GM21576 (cell line): ENCODE measurements around the gene HMOX2.

ENCODE experiments used
- ATAC-seq: cut with Tn5 transposase; IDR thresholded peaks from one replicate; pipeline ENCODE4 v1.9.1; 2021; ENCODE audit warnings: mild to moderate bottlenecking, moderate library complexity; ENCODE audit not compliant: unreplicated experiment

HMOX2 gene

DNA sequence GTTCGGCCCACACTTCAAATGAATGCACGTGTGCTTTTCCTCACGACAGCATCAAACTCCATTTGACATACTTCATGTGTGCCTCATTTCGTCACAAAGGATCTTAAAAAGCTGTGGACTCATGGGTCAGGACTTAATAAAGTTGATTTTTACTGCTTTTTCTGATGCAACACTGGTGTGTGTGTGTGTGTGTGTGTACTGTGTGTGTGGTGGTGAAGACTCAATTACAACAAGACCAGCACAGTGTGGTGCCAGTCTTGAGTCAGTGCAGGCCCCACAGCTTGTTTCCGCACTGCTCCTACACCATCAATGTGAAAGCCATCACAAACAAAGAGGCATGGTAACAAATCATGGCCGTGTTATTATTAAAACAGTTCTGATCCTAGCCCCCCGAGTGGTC is 44.7 kb downstream of the HMOX2 start:
- ATAC-seq, result no peak

DNA sequence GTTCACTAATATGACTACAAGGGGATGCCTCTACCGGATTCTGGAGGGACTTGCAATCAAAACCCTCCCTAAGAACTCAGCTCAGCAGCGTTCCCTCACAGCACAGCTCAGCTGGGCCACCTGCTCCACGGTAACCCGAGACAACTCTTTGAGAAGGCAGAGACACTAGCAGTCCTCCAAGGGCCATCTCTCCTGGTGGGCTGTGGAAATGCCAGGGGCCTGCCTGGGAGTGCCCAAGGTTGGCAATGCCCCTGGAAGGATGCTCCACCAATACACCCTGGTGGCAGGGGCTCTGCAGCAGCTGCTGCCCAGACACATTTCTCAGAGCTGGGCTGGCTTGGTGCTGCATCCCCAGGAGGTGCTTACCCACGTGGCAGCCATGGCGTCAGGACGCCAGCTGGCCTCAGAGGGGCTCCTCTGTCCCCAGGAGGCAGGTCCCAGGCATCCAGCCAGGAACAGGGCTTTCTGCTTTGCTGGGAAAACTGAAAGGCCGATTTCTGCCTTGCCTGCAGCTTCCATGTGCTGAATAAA is 45.9 kb downstream of the HMOX2 start:
- ATAC-seq, result no peak

DNA sequence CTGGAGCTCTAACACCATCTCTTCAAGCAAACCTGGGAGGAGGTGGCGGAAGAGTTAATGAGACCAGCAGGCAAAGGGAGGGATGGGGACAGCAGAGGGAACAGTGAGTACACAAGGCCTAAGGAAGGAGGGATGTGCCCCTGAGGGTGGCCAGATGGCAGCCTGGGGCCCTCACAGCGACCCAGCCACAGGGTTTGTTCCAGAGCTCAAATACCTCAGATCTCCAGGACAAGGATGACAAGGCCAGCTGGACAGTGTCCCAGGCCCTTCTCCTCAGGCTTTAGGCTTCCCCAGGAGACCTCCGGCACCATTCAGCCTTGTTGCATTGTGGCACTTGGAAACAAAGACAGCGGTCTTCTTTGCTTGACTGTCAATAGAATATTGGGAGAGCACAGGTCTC is 47.5 kb downstream of the HMOX2 start:
- ATAC-seq, result no peak

DNA sequence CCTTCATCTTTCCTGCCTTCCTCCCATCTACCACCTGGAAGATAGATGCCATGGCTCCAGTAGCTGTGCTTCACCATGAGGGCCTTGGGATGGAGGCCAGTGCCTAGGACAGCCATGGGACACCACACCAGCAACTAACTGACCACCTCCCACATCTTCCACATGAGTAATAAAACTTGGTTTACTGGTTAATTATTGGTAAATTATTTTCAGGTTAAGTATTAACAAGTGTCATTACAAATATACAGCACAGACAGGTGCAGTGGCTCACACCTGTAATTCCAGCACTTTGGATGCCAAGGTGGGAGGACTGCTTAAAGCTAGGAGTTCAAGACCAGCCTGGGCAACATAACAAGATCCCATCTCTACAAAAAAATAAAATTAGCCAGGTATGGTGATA is 48.4 kb downstream of the HMOX2 start:
- ATAC-seq, result no peak

DNA sequence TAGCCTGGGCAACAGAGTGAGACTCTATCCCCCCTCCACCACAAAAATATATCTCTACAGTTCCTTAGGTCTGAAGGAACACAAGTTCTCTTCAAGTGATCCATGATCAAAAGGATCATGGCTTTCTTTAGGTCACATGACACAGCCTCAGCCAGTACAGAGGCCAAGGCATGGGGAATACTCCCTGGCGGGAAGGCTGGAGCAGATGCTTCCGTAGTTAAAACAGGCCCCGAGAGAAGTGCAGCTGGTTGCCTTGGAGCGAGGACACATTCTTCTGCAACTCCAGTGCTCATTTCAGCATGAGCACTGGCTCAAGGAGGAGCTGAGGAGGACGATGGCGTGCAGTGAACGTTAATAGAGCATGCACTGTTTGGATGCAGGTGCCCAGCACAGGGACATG is 48.9 kb downstream of the HMOX2 start:
- no peak for ATAC-seq

DNA sequence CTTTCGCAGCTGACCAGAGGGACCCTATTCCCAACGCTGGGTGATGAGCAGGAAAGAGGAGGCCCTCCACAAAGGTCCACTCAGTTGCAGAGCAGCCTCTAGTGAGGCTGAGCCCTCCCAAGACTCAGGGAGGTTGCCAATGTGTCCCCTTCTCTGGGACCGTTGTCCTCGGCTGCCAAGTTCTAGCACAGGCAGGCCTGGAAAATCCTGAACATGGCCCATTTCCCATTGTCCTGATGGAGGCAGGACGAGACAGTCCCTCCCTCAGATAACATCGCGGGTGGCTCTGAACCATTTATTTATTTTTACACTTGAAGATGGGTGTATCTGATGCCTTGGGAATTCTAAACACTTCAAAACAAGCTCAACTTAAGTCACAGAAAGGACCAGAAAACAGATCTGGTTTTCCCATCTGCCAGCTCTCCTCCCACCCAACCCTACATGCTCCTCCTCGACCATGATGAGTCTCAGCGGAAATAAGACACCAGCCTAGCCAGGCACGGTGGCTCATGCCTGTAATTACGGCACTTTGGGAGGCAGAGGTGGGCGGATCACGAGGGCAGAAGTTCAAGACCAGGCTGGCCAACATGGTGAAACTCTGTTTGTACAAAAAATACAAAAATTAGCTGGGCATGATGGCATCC is 49.6 kb downstream of the HMOX2 start:
- no peak for ATAC-seq

DNA sequence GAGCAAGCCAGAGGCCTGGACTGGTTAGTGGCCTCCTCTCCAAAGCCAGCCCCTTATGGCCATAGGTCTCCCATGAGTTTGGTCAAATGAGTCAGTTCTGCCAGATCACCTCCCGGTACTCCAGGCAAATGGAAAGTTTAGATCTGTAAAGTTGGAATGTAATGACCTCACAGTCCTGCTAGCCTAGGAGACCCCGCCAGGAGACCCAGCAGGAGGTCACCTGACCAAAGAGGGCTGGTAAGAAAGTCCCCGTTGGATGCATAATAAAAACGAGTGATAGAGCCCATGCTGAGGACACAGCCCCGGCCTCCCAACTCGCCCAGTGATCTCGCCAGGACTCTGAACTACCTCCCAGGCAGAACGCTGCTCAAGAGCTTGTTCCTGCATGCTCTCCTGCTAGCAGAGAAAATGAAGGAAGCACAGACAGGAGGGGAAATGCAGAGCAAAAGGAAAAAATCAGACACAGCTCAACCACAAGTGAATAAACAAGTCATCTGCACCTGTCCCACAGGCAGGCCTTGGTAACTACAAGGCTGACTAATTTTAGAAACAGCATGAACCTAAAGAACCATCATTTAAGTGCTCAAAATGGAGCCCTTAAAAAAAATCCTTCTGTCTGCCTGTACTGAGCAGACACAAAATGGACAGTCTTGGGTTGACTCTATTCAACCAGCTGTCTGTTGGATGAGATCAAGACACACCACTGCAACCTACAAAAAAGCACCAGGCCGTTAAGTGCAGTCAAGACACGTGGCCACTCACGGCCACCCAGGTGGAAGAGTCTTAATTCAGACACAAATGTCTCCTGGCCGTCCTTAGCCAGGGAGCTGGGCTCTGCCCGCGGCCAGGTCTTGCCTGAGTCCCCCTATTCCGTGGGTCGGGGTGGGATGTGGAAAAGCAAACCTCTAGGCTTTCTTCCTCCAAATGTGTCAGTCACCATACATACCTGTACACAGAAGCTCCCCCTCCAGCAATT is 53.2 kb downstream of the HMOX2 start:
- ATAC-seq, result no peak

DNA sequence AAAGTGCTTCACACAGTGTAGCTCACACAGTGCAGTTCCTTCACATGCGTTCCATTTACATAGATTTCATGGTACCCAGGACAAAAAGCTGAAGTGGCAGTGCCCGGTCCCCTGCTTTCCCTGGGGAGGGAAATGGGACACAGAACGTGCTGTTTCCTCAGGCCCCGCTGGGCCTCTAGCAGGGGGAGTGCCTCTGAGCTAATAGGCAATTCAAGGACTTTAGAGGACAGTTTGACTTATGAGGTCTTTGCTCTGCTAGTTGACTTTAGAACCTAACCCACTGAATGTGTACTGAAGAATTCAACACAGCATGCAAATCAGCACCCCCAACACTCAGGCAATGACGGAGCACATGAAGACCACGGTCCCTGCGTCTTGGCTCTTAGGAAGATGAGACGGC is 55.6 kb downstream of the HMOX2 start:
- ATAC-seq, result no peak

DNA sequence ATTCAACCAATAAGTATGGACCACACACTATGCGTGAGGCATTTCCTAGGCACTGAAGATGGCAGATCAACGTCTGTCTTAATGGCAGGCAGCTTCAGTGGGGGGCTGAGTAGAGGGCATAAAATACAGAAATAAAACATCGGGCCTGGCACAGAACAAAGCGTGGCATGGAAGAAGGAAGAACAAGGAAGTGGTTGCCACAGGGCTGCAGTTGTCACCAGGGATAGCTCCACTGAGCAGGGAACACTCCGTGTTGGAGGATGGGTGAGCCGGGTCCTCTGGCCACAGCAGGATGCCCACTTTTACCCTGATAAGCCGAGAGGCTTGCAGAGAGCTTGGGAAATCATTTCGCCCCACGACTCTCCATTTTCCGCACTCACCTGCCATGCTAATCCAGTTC is 56.0 kb downstream of the HMOX2 start:
- no peak for ATAC-seq

DNA sequence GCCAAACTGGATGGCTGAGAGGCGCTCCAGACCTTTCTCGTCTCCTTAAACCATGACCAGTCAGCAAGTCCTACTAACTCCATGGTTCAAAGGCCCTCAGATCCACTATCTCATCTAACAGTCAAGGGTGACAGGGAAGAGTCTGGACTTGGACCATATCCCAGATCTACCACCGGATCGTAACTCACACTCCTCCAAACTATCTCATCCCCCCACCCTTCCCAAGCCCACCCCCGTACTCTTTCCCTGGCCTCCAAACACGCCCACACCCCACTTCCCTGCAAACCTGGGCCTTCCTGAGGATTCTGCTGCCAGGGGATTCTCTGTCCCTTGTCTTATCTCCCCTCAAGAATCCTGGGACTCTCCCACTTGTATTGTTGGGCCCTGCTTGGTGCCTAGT is 57.3 kb downstream of the HMOX2 start:
- no peak for ATAC-seq

DNA sequence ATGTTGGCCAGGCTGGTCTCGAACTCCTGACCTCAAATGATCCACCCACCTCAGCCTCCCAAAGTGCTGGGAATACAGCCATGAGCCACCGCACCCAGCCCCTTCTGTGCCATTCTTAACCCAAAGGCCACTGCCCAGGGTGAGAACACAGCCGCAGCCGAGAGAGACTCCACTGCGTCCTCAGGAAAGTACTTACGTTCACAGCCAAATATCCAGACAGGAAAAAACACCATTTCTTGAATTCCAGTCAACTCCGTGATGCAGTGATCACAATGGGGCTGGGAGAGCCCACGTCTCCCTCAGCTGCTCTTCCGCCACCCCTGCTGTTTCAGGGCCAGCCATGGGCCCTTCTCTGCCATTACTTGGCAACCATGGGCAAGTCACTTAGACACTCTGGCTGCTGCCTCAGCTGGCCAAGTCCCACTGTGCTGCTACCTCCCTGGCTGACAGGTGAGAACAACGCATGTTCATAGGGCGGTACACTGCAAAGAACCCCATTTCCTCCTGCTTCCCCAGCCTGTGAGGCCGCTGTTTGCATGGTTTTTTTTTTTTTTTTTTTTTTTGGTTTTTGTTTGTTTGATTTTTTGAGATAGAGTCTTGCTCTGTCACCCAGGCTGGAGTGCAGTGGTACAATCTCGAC is 58.1 kb downstream of the HMOX2 start:
- no peak for ATAC-seq

DNA sequence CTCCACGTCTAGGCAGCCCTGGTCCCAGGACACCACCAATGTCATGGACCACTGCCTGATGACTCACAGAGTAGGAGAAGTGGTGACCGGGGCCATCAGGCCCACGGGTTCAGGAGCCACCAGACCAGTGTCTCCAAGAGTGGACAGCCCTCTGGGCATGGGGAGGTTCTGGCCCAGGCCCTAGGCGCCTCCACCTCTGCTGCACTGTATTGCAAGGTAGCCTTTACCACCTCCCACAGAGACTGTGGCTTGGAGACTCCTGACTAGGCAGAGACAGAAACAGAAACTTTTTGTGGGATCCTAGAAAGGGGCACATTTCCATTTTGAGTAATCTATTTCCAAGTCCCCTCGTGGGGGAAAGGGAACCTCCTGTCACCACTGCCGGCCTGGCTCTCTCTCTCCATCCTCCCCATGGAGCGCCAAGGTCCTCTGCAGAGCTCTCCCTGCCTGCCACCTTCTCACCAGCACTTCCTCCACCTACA is 59.5 kb downstream of the HMOX2 start:
- ATAC-seq, result no peak

DNA sequence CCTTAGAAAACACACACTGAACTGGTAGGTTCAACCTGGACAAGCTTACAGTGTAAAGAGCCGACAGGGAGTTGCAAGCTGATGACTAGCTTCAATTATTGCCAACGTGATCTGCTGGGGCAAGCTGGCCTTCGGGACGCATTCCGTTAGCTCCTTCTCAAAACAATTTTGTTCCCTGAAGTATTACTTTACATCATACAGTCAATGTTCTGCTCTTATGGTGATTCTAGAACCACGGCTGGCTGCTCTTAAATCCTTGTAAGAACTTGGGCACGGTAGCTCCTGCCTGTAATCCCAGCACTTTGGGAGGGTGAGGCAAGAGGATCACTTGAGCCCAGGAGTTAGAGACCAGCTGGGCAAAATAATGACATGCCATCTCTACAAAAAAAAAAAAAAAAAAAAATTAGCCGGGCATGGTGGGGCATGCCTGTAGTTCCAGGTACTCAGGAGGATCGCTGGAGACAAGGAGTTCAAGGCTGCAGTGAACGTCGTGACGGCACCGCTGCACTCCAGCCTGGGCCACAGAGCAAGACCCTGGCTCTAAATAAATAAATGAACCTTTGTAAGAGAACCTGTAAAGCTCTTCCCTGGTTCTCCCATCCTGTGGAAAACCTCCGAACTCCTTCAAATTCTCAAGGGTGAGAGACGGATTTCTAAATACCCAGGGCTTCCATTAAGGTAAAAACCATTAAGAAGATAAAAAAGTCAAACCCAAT is 60.4 kb downstream of the HMOX2 start:
- no peak for ATAC-seq

DNA sequence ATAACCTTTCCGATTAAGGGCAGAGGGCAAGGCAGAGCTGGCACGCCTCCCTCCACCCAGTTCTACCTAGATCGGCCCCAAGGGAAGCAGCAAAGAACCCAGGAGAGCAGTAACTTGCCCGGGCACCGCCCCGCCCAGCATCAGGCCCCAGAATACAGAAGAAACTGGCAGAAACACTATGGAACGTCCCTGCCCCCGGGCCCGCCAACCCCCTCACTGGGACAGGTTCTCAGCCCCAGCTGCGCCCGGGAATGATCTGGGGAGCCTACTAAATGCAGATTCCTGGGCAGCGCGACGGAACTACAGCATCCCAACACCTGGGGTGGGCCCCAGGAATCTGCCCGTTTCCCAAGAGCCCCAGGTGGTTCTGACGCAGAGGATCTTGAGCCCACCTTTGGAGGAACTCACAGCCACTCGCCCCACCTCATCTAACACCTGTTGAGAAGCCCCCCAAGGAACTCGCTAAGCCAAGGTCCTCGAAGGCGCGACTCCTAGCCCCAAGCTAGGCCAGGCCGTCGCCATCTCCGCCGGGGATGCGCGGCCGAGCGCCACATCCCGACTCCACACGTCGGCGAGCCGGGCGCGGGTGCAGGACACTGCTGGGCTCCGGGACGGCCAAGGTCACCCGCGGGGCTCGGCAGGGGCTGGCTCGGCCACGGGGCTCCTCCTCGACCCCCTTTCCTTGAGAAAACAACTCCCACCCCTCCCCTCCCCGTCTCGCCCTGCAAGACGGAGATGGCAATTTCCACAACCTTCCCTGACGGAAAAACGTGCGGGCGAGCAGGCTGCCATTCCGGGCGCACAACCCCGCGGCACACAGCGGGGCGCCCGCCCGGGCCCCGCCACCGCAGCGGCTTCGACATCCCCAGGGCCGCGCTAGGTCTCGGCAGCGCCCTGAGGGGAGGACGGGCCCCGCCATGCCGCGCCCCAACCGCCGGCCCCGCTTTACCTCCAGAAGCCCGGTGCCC is 61.5 kb downstream of the HMOX2 start:
- peak; percentile 18 for ATAC-seq

DNA sequence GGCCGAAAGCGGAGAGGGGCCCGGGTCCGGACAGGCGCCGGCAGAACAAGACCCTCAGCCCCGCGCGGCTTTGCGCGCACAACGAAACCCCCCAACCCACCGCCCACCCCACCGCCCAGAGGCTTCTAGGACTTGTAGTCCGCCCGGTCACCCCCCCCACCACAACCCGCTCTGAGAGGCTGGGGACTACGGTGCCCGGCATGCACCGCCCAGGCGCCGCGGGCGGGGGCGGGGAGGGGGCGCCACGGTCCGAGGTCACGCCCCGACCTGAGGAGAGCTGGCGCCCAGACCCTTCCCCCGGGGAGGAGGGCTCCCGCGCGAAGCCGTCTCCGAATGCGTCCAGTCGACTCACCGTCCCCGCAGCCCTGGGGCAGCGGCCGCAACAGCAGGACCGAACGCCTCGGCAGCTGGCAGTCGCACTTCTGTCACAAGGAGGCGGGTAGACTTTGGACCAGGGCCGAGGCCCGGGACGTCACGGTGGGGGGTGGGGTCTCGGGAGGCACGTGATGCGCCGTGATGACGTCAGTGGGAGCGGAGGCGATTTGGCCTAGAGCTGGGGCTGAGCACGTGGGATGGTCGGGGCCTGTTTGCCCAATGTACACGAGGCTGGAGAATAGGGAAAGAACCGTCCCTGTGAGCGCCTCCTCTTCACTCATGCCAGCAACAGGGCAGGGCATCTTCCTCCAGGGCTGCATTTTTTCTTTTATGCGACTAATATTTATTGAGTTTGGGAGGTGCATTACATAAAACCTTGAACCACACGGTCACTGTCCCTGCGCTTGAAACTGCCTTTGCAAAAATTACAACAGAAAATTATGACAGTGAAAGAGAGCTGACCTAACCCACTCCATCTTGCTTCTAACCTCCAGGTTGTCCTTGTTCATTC is 62.4 kb downstream of the HMOX2 start, which contains the start of gene CDIP1:
Gene CDIP1 (minus strand): TSS at position 424 of the 886 bp plus-strand sequence. CDS start 24,643 bp downstream, outside the sequence.
- ATAC-seq, result peak; percentile 52

DNA sequence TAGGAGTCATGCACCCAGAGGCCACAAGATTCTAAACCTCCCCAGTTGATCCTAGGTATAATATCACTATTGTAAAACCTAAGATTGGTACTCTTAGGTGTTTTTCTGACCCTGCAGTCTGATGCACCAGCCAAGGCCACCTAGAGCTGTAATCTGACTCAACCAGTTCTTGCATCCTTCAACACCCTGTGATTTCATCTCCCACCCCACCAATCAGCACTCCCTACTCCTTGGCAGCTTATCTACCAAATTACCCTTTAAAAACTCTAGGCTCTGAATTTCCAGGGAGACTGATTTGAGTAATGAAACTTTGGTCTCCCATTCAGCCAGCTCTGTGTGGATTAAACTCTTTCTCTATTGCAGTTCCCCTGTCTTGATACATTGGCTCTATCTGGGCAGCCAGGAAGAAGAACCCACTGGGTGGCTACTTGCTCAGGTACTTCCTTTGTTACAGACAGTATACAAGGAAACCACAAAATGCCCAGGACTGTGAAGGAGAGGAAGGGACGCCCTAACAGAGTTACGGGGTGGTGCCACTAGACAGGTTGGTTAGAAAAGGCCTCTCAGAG is 63.6 kb downstream of the HMOX2 start:
- ATAC-seq, result no peak

DNA sequence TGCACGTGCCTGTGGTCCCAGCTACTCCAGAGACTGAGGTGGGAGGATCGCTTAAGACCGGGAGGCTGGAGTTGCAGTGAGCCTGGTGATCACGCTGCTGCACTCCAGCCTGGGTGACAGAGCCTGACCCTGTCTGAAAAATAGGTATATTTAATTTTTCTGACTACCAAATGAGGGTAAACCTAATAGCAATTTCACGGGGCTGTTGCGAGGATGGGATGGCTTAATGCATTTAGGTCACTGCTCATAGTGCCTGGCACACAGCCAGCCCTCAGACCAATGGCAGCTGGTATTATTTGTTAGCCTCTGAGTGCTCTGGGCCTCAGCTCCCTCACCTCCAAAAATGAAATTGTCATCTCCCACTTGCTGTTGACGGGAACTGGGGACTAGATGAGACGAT is 68.3 kb downstream of the HMOX2 start:
- ATAC-seq, result no peak

DNA sequence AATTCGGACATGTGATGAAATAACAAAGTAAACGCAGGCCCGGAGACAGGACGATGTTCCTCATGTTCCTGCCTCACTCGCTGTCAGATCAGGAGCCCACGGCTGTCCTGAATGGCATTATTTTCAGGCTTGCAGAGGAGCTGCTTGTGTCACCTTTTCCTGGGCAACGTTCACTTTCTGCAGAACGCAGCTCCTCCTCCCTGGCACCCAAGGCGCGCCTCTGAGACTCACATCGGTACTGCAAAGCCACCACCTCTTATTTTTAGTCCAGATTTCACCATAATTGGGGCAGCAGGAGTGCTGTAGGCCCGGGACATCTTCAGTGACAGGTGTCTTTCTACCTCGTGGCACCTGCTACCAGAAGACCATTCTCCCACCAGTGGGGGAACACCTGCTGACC is 71.9 kb downstream of the HMOX2 start:
- ATAC-seq, result no peak
